HG02970 (cell line): ENCODE data around the gene FAM114A2.

ENCODE experiments used
- ATAC-seq: cut with Tn5 transposase; IDR thresholded peaks from one replicate; pipeline ENCODE4 v1.9.1; 2021; ENCODE audit warnings: mild to moderate bottlenecking, moderate library complexity, moderate number of reproducible peaks; ENCODE audit not compliant: unreplicated experiment, low FRiP score

The FAM114A2 gene

DNA sequence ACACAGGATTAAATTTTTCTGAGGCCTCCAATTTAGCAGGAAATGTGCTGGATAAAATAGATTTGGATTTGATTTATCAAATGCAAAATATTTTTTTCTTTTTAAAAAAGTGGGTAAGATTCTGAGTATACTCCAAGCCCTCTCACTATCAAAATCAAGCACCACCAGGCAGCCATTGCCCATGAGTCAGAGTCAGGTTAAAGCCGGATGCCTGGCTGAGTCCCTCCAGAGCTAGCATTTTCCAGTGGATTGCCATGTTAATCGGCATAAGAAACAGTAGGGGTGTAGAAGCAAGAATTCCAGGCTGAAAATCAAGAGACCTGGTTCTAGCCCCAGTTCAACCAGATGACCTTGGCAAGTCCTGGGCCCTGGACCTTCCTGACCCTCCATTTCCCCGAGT, 85.3 kb downstream of the FAM114A2 start:
- no peak for ATAC-seq

DNA sequence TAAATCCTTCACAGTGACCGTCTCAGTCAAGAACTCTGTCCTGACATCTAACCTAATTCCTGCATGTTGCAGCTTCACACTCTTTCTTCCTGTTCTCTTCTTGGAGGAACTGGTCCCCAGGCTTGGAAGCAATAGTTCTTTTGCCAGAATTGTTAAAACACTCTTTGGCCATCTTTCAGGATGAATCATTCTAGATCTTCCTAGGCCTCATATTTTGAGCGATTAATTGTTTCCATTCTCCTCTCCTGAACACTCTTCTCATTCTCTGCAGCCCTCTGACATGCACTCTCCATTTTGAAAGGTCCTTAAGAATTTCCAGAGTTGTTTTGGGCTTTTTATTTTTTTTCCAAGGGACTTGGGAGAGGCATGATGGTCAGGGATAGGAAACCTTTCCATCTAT, 85.8 kb downstream of the FAM114A2 start:
- ATAC-seq = no peak

DNA sequence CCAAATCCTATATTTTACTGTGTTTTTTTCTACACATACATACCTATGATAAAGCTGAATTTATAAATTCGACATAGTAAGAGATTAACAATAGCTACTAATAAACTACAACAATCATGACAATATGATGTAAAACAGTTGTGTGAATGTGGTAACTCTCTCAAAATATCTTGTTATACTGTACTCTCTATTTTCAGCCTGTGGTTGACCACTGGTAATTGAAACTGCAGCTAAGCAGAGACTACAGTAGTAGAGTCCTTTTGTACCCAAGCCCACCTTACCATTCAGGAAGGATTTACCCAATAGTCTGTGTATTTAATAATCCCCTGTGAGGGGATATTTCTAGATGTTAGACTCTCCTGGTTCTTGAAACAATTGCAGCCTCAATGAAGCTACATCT, 86.7 kb downstream of the FAM114A2 start:
- ATAC-seq = no peak

DNA sequence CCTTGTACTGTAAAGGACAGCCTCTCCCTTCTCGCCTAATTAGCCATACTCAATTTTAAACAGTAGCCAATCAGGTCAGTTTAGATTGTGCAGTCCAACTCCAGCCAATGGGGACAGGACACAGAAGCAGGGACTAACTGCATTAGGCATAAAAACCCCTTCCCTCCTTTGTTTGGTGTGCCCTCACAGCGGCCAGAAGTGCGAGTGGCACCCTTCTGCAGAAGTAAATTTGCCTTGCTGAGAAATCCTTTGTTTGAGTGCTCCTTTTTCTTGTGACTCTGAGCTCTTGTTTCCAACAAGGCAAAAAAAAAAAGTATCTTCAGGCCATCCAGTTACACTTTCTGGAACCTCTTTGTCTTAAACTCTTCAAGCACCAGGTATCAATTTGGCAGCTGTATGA, 97.4 kb downstream of the FAM114A2 start:
- no peak for ATAC-seq
